Measurements from ENCODE around the gene TSPAN18.

Gene TSPAN18

GRCh38 chr11:44692460-44692859 is 34.3 kb upstream of the TSPAN18 start:
- no peak for TF ChIP-seq CTCF (IDR thresholded peaks at IDR 0.05)

GRCh38 chr11:44693654-44694119 is 33.1 kb upstream of the TSPAN18 start:
- TF ChIP-seq CTCF (IDR thresholded peaks at IDR 0.05): no peak

- TF ChIP-seq CTCF (IDR thresholded peaks at IDR 0.05): no peak
Observed at GRCh38 chr11:44694443-44694842, 32.3 kb upstream of the TSPAN18 start.

- no peak for TF ChIP-seq CTCF (IDR thresholded peaks at IDR 0.05)
Observed at GRCh38 chr11:44695169-44695833, 31.5 kb upstream of the TSPAN18 start.

- no peak for TF ChIP-seq CTCF (IDR thresholded peaks at IDR 0.05)
Observed at GRCh38 chr11:44698252-44698912, 28.4 kb upstream of the TSPAN18 start.

- no peak for TF ChIP-seq CTCF (IDR thresholded peaks at IDR 0.05)
Observed at GRCh38 chr11:44699497-44700408, 27.0 kb upstream of the TSPAN18 start.

GRCh38 chr11:44701276-44701675 is 25.5 kb upstream of the TSPAN18 start:
- no peak for TF ChIP-seq CTCF (IDR thresholded peaks at IDR 0.05)
